AG04449 (cell line): Measurements from ENCODE around the gene TBL1X.

Source experiments
- CTCF ChIA-PET: fragments of 350-600 bp; formaldehyde crosslinking; extraction: SDS; loops from one replicate; lab custom pipeline; 2021; ENCODE audit warnings: antibody characterized with exemption; lab: Yijun Ruan, JAX
- POLR2A ChIA-PET: fragments of 400-600, 350-600 bp; formaldehyde crosslinking; extraction: SDS; loops from one replicate; lab custom pipeline; 2020; ENCODE audit warnings: antibody characterized with exemption, inconsistent platforms; lab: Yijun Ruan, JAX
- DNase-seq: peaks from one replicate; pipeline ENCODE4 v3.0.0-alpha.2; 2010; ENCODE audit warnings: low read depth, low spot score
- H3K4me3 ChIP-seq: 2 replicates; pipeline ENCODE4 v1.5.1; 2011; ENCODE audit warnings: low read depth, mild to moderate bottlenecking, control low read depth, low read length
- CTCF ChIP-seq: IDR thresholded peaks from one replicate; pipeline ENCODE4 v1.5.1; 2011; ENCODE audit warnings: mild to moderate bottlenecking, moderate library complexity, low read length, control low read depth, inconsistent platforms; ENCODE audit not compliant: insufficient read depth; ENCODE audit errors: missing control alignments

Gene TBL1X

GRCh38 chrX:9619133-9619532, 154.3 kb downstream of the TBL1X start:
- TF ChIP-seq CTCF = no peak
- POLR2A ChIA-PET = no interaction called here

GRCh38 chrX:9619581-9619980, 154.7 kb downstream of the TBL1X start:
- DNase-seq = no peak
- TF ChIP-seq CTCF = no peak
- ChIA-PET POLR2A (no interaction called here), CTCF (no interaction called here)
- H3K4me3 ChIP-seq = no peak overlapping the region

More at GRCh38 chrX:9619133-9619532, 154.3 kb downstream of the TBL1X start:
- CTCF ChIA-PET = no interaction called here
- H3K4me3 ChIP-seq = no peak overlapping the region
- no peak for DNase-seq

- DNase-seq = no peak
- CTCF ChIA-PET = no interaction called here
These were observed 157.3 kb downstream of the TBL1X start for GRCh38 chrX:9622128-9622527.

GRCh38 chrX:9626379-9626778, 161.5 kb downstream of the TBL1X start:
- ChIA-PET CTCF (no interaction called here), POLR2A (no interaction called here)
- no peak for TF ChIP-seq CTCF

More at GRCh38 chrX:9622128-9622527, 157.3 kb downstream of the TBL1X start:
- POLR2A ChIA-PET = no interaction called here
- no peak overlapping the region for H3K4me3 ChIP-seq
- no peak for TF ChIP-seq CTCF

GRCh38 chrX:9627922-9628321, 163.1 kb downstream of the TBL1X start:
- peak; percentile 7 for DNase-seq
- ChIA-PET POLR2A (interaction anchor here (0.6 kb wide), 1 partner anchor 30 kb away, joined by 3 read pairs; no protein-coding TSS in a partner anchor), CTCF (no interaction called here)
- no peak overlapping the region for H3K4me3 ChIP-seq
- TF ChIP-seq CTCF = no peak

More at GRCh38 chrX:9626379-9626778, 161.5 kb downstream of the TBL1X start:
- peak; percentile 2 for DNase-seq
- no peak overlapping the region for H3K4me3 ChIP-seq

- ChIA-PET CTCF (no interaction called here), POLR2A (no interaction called here)
- TF ChIP-seq CTCF = no peak
- no peak overlapping the region for H3K4me3 ChIP-seq
- no peak for DNase-seq
These were observed 164.1 kb downstream of the TBL1X start for GRCh38 chrX:9628779-9629493.
